Naive thymus-derived CD4-positive, alpha-beta T cell (primary cell): Measurements from ENCODE around the gene ANKRD44. TPM values are rescaled to one million over a fixed set of nuclear protein-coding genes. Genes with fewer than 3 reads are reported as not detected.
A peak's percentile ranks its signal among the peaks of the same experiment; 100 is the strongest.

Experiments
- ATAC-seq: fragments of 150-1000 bp; cut with Tn5 transposase; 2 replicates; pipeline ENCODE4 v1.10.0; 2021; ENCODE audit warnings: mild to moderate bottlenecking, moderate library complexity
- CTCF ChIA-PET: fragments of 350-600 bp; sonication (Branson Sonifier 250); formaldehyde crosslinking; loops from one replicate; lab custom pipeline; 2021; ENCODE audit warnings: antibody characterized with exemption; lab: Charles Lee
- POLR2A ChIA-PET: fragments of 350-600 bp; sonication (Branson Sonifier 250); formaldehyde crosslinking; loops from one replicate; lab custom pipeline; 2021; ENCODE audit warnings: antibody characterized with exemption, inconsistent platforms; lab: Charles Lee
- DNase-seq, 9 donors: peaks; one replicate each; pipeline versions ENCODE4 v3.0.0 to v3.0.0-alpha.2; 2020 to 2022; ENCODE audit warnings: mixed read lengths in 1 of 9
- H3K27ac ChIP-seq: one replicate; pipeline ENCODE4 v1.7.0; 2013; ENCODE audit warnings: mild to moderate bottlenecking, low read depth, low read length, moderate library complexity
- H3K27me3 ChIP-seq, 2 donors: one replicate each; pipeline ENCODE4 v1.7.0; 2013; ENCODE audit warnings: low read length in 2 of 2, mild to moderate bottlenecking in 2 of 2, moderate library complexity in 2 of 2; ENCODE audit not compliant: control insufficient read depth in 2 of 2, insufficient read depth in 2 of 2
- H3K36me3 ChIP-seq, 3 experiments: 1 replicate in 2 of 3; 2 replicates in 1 of 3; pipeline ENCODE4 v1.7.0; 2013; ENCODE audit warnings: low read length in 3 of 3, mild to moderate bottlenecking in 3 of 3, moderate library complexity in 1 of 3; ENCODE audit not compliant: insufficient read depth in 3 of 3, control insufficient read depth in 2 of 3
- H3K4me1 ChIP-seq, 2 donors: one replicate each; pipeline ENCODE4 v1.7.0; 2013; ENCODE audit warnings: low read length in 2 of 2, mild to moderate bottlenecking in 2 of 2, moderate library complexity in 1 of 2; ENCODE audit not compliant: control insufficient read depth in 2 of 2, insufficient read depth in 2 of 2
- H3K4me3 ChIP-seq: 2 replicates; pipeline ENCODE4 v1.7.0; 2013; ENCODE audit warnings: mild to moderate bottlenecking, low read length
- H3K9me3 ChIP-seq, 3 experiments: 1 replicate in 2 of 3; 2 replicates in 1 of 3; pipeline ENCODE4 v1.7.0; 2013; ENCODE audit warnings: low read length in 3 of 3; ENCODE audit not compliant: control insufficient read depth in 2 of 3
- H3K27ac Mint-ChIP-seq, 9 donors: one replicate each; pipeline ENCODE4 v1.8.0; 2020 to 2022; ENCODE audit warnings: mixed read lengths in 9 of 9, mild to moderate bottlenecking in 8 of 9, moderate library complexity in 5 of 9, inconsistent platforms in 2 of 9
- H3K27me3 Mint-ChIP-seq, 5 donors: one replicate each; pipeline ENCODE4 v1.8.0; 2021 to 2022; ENCODE audit warnings: mixed read lengths in 5 of 5, mild to moderate bottlenecking in 1 of 5
- H3K36me3 Mint-ChIP-seq, 5 donors: one replicate each; pipeline ENCODE4 v1.8.0; 2020 to 2022; ENCODE audit warnings: mixed read lengths in 5 of 5, mild to moderate bottlenecking in 3 of 5, inconsistent platforms in 1 of 5
- H3K4me1 Mint-ChIP-seq, 7 donors: one replicate each; pipeline ENCODE4 v1.8.0; 2020 to 2022; ENCODE audit warnings: mixed read lengths in 7 of 7, mild to moderate bottlenecking in 3 of 7, inconsistent platforms in 1 of 7
- H3K4me3 Mint-ChIP-seq, 10 donors: one replicate each; pipeline ENCODE4 v1.8.0; 2020 to 2022; ENCODE audit warnings: mild to moderate bottlenecking in 10 of 10, mixed read lengths in 10 of 10, moderate library complexity in 6 of 10, inconsistent platforms in 2 of 10
- H3K9me3 Mint-ChIP-seq, 11 donors: one replicate each; pipeline ENCODE4 v1.8.0; 2020 to 2022; ENCODE audit warnings: mixed read lengths in 11 of 11, mild to moderate bottlenecking in 4 of 11, inconsistent platforms in 1 of 11, moderate library complexity in 1 of 11
- intact Hi-C, 2 donors: fragments of 100-400 bp; cut with micrococcal nuclease; formaldehyde crosslinking; loops; one replicate each; pipeline ENCODE4 v1.15.1; 2023
- polyA plus RNA-seq, 2 donors: library from polyadenylated mRNA; unstranded; fragments of 300-500 nt; fragmentation: Illumina TruSeq; gene quantifications; one replicate each; pipeline ENCODE4 v1.2.3, GENCODE V29; 2021
- total RNA-seq, 6 experiments: library from RNA in 5 of 6; stranded (reverse) in 5 of 6; gene quantifications; 1 replicate in 5 of 6; 2 replicates in 1 of 6; pipeline ENCODE4 v1.2.3 and lab custom pipeline; 2021 to 2026

ANKRD44 gene
- total and polyA plus RNA-seq, 7 experiments from 2014 or later: 88.6 to 296 (median 235) TPM

DNA sequence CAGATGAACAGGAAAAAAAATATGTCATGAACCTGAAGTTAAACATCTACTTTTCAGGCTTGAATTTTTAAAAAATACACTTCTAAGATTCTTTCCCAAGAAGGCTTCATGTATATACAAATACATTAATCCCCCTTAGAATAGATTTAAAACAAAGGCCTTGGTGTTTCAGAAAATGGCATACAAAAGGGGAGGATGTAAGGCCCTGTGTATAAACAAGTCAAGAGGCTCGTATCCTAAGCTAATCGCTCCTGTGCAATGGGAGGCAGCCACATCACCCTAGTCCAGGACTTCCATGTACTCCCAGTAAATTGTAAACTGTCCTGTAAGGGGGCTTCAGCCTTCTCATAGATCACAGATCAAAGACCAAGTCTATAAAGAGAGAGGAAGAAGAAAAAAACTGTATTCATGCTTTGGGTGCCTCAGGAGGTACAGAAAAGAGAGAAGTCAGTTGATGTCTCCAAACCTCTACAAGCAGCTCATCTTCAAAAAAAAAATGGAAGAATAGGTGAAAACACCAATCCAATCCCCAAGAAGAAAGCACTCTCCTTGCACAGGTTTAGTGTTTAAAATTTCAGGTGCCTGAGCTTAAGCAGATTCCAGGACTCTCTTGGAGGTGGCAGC lies 53.9 kb downstream of the ANKRD44 start:
- Histone ChIP-seq H3K9me3 (no peaks in the 10 kb centered on the region), H3K36me3 (no peaks in the 10 kb centered on the region), H3K27me3 (no peaks in the 10 kb centered on the region), H3K4me1 (peaks cover 67 to 73% of the 10 kb centered on the region in 2 donors), H3K27ac (peak overlapping the region; percentile 80), H3K4me3 (peak overlapping the region; percentile 38)
- Mint-ChIP-seq H3K4me3 (peak overlapping the region; percentile 66 to 88 (median 77)), H3K36me3 (peaks cover 3 to 25% (median 11%) of the 10 kb centered on the region in 5 donors), H3K27ac (peak overlapping the region; percentile 84 to 98 (median 94)), H3K9me3 (no peaks in the 10 kb centered on the region), H3K4me1 (peaks cover 58 to 93% (median 77%) of the 10 kb centered on the region in 7 donors), H3K27me3 (no peaks in the 10 kb centered on the region)
- no peak for ATAC-seq
- ChIA-PET POLR2A (interaction anchor here (0.6 to 5.9 kb wide), 17 partner anchors 8 to 71 kb away, joined by 3 to 41 read pairs (median 4); partner anchors contain the start of gene ANKRD44), CTCF (interaction anchor here (0.6 to 2.6 kb wide), 7 partner anchors 12 to 144 kb away, joined by 3 to 22 read pairs (median 4); partner anchors contain the start of gene ANKRD44)
- DNase-seq: peak in 3 of 9 donors; percentile 41 to 51 (median 43)
- intact Hi-C loops: loop anchor here (1.0 to 5.0 kb wide), 4 partner anchors 10 to 121 kb away; no protein-coding TSS in a partner anchor

DNA sequence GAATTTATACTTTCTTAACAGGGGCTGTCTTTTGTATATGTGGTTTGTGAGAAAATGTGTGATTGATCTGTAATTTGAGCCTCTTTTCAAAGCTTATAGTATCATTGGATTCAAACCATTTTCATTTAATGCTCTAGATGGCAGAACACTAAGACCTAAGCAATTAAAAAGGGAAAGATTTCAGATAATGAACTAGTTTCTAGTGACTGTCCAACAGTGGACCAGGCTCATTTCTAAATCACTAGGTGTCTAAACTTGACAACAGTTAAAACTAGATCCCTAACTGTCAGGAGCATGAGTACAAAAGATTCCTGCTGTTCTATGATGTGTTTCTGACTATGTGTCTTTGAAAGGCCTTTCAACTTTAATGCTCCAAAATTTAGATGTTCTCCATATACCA lies 54.6 kb downstream of the ANKRD44 start:
- intact Hi-C loops: loop anchor here (1.0 to 5.0 kb wide), 4 partner anchors 10 to 121 kb away; no protein-coding TSS in a partner anchor
- peak overlapping the region; percentile 69 to 88 (median 77) for H3K4me3 Mint-ChIP-seq
- no peak for DNase-seq
- H3K4me3 ChIP-seq: peak overlapping the region; percentile 38
- H3K9me3 ChIP-seq: no peaks in the 10 kb centered on the region
- no peak for ATAC-seq
- H3K36me3 ChIP-seq: no peaks in the 10 kb centered on the region
- peaks cover 58 to 94% (median 77%) of the 10 kb centered on the region in 7 donors for H3K4me1 Mint-ChIP-seq
- peaks cover 66 to 72% of the 10 kb centered on the region in 2 donors for H3K4me1 ChIP-seq
- peak overlapping the region; percentile 84 to 98 (median 94) for H3K27ac Mint-ChIP-seq
- POLR2A ChIA-PET: interaction anchor here (0.5 to 5.9 kb wide), 15 partner anchors 8 to 135 kb away, joined by 3 to 41 read pairs (median 5); partner anchors contain the start of gene ANKRD44
- peaks cover 3 to 25% (median 11%) of the 10 kb centered on the region in 5 donors for H3K36me3 Mint-ChIP-seq
- no peaks in the 10 kb centered on the region for H3K9me3 Mint-ChIP-seq
- peak overlapping the region; percentile 80 for H3K27ac ChIP-seq
- CTCF ChIA-PET: interaction anchor here (2.0 to 2.6 kb wide), 2 partner anchors 54 to 143 kb away, joined by 7 to 22 read pairs; partner anchors contain the start of gene ANKRD44
- no peaks in the 10 kb centered on the region for H3K27me3 Mint-ChIP-seq
- H3K27me3 ChIP-seq: no peaks in the 10 kb centered on the region

- ATAC-seq (peak; percentile 96), DNase-seq (peak in 7 of 9 donors; percentile 47 to 83 (median 56))
- Mint-ChIP-seq H3K36me3 (peaks cover 3 to 25% (median 11%) of the 10 kb centered on the region in 5 donors), H3K27me3 (no peaks in the 10 kb centered on the region), H3K4me3 (peak overlapping the region; percentile 69 to 88 (median 77)), H3K27ac (peak overlapping the region; percentile 84 to 98 (median 94)), H3K4me1 (peaks cover 58 to 98% (median 82%) of the 10 kb centered on the region in 7 donors), H3K9me3 (no peaks in the 10 kb centered on the region)
- H3K36me3 ChIP-seq: no peaks in the 10 kb centered on the region
- ChIA-PET POLR2A (interaction anchor here (0.5 to 5.9 kb wide), 17 partner anchors 9 to 135 kb away, joined by 3 to 41 read pairs (median 5); partner anchors contain the start of gene ANKRD44), CTCF (interaction anchor here (0.9 to 2.6 kb wide), 3 partner anchors 51 to 142 kb away, joined by 3 to 22 read pairs (median 7); partner anchors contain the start of gene ANKRD44)
- intact Hi-C loops: loop anchor here (1.0 to 5.0 kb wide), 12 partner anchors 8 to 122 kb away; partner anchors contain the start of gene ANKRD44 (in 1 of the 2)
- peak overlapping the region; percentile 38 for H3K4me3 ChIP-seq
- no peaks in the 10 kb centered on the region for H3K27me3 ChIP-seq
- peak overlapping the region; percentile 80 for H3K27ac ChIP-seq
- no peaks in the 10 kb centered on the region for H3K9me3 ChIP-seq
- peaks cover 68 to 74% of the 10 kb centered on the region in 2 donors for H3K4me1 ChIP-seq
Measured at GRCh38 chr2:197255543-197255942, 55.0 kb downstream of the ANKRD44 start.

GRCh38 chr2:197254776-197255530 lies 55.6 kb downstream of the ANKRD44 start:
- ChIA-PET POLR2A (interaction anchor here (0.7 to 5.9 kb wide), 15 partner anchors 10 to 57 kb away, joined by 3 to 41 read pairs (median 5); partner anchors contain the start of gene ANKRD44), CTCF (interaction anchor here (0.6 to 2.6 kb wide), 3 partner anchors 50 to 59 kb away, joined by 3 to 22 read pairs (median 3); partner anchors contain the start of gene ANKRD44)
- no peaks in the 10 kb centered on the region for H3K27me3 ChIP-seq
- H3K27ac Mint-ChIP-seq: peak overlapping the region; percentile 84 to 98 (median 94)
- H3K27ac ChIP-seq: peak overlapping the region; percentile 80
- no peaks in the 10 kb centered on the region for H3K27me3 Mint-ChIP-seq
- H3K4me3 ChIP-seq: peak overlapping the region; percentile 38
- peak overlapping the region; percentile 69 to 88 (median 77) for H3K4me3 Mint-ChIP-seq
- peaks cover 3 to 22% (median 11%) of the 10 kb centered on the region in 5 donors for H3K36me3 Mint-ChIP-seq
- no peaks in the 10 kb centered on the region for H3K36me3 ChIP-seq
- intact Hi-C loops: loop anchor here (1.0 to 5.0 kb wide), 12 partner anchors 8 to 122 kb away; partner anchors contain the start of gene ANKRD44 (in 1 of the 2)
- H3K4me1 ChIP-seq: peaks cover 73 to 80% of the 10 kb centered on the region in 2 donors
- H3K9me3 ChIP-seq: no peaks in the 10 kb centered on the region
- ATAC-seq (peak; percentile 62), DNase-seq (peak in 1 of 9 donors; percentile 30)
- no peaks in the 10 kb centered on the region for H3K9me3 Mint-ChIP-seq
- H3K4me1 Mint-ChIP-seq: peaks cover 57 to 98% (median 88%) of the 10 kb centered on the region in 7 donors

GRCh38 chr2:197251576-197251975 lies 59.0 kb downstream of the ANKRD44 start:
- H3K9me3 ChIP-seq: no peaks in the 10 kb centered on the region
- ChIA-PET CTCF (interaction anchor here (0.6 to 1.2 kb wide), 2 partner anchors 60 to 64 kb away, joined by 3 to 6 read pairs; no protein-coding TSS in a partner anchor), POLR2A (interaction anchor here (1.0 to 3.6 kb wide), 10 partner anchors 11 to 68 kb away, joined by 3 to 19 read pairs (median 6); no protein-coding TSS in a partner anchor)
- peak overlapping the region in 8 of 9 donors; percentile 12 to 94 (median 83) for H3K27ac Mint-ChIP-seq
- H3K27me3 Mint-ChIP-seq: no peaks in the 10 kb centered on the region
- ATAC-seq (no peak), DNase-seq (no peak)
- no peak overlapping the region for H3K4me3 ChIP-seq
- H3K27ac ChIP-seq: peak overlapping the region; percentile 30
- peaks cover 70 to 83% of the 10 kb centered on the region in 2 donors for H3K4me1 ChIP-seq
- H3K36me3 Mint-ChIP-seq: peaks cover 5 to 28% (median 13%) of the 10 kb centered on the region in 5 donors
- intact Hi-C loops: no loop called here
- H3K9me3 Mint-ChIP-seq: peaks cover 0 to 1% (median 0%) of the 10 kb centered on the region in 11 donors
- peak overlapping the region in 4 of 10 donors; percentile 26 to 71 (median 54) for H3K4me3 Mint-ChIP-seq
- H3K4me1 Mint-ChIP-seq: peaks cover 54 to 99% (median 91%) of the 10 kb centered on the region in 7 donors
- H3K27me3 ChIP-seq: no peaks in the 10 kb centered on the region
- H3K36me3 ChIP-seq: no peaks in the 10 kb centered on the region
